B cell (primary cell): ENCODE measurements around the gene ZNF688.

Experiments
- CTCF ChIP-seq: fragments of 200-600 bp; IDR thresholded peaks from one replicate; pipeline ENCODE4 v1.8.0; 2022; ENCODE audit warnings: antibody characterized with exemption, mild to moderate bottlenecking
- EZH2 ChIP-seq: IDR thresholded peaks from 2 replicates; pipeline ENCODE4 v1.6.1; 2012; ENCODE audit warnings: borderline replicate concordance, low read depth, mild to moderate bottlenecking, moderate library complexity, low read length; ENCODE audit not compliant: insufficient read depth, poor library complexity, severe bottlenecking

DNA sequence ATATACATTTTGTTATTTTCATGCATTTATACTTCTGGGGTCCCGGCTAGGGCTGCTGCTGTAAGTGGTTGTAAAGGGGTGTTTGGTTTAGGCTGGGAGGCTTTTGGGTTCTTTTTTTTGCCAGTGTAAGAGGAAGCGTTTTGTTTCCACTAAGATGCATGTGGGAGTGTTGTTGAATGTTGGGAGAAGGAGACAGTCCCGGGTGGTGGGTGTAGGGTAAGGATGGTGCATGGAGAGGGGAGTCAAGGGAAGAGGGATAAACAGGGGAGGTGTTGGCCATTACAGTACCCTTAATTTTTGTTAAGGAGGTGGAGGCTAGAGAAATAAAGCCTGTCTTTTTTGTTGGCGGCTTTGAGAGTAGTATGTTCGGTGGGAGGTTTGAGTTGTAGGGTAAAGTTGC, 28.4 kb downstream of the ZNF688 start:
- TF ChIP-seq CTCF (no peak), EZH2 (no peak)
